HL-60 (cell line): ENCODE measurements around the gene ABCA2.

Experiments
- CTCF ChIP-seq: IDR thresholded peaks from one replicate; pipeline ENCODE4 v1.5.1; 2011; ENCODE audit warnings: low read length, control low read depth, inconsistent platforms; ENCODE audit not compliant: insufficient read depth
- POLR2AphosphoS5 ChIP-seq: IDR thresholded peaks from 2 replicates; pipeline ENCODE4 v1.6.1; 2012; ENCODE audit warnings: low read depth
- REST ChIP-seq: IDR thresholded peaks from 2 replicates; pipeline ENCODE4 v1.6.1; 2012; ENCODE audit warnings: low read depth; ENCODE audit not compliant: insufficient replicate concordance

- TF ChIP-seq CTCF (no peak), REST (no peak), POLR2AphosphoS5 (no peak)
Observed at GRCh38 chr9:136968333-136969127, 59.5 kb downstream of the ABCA2 start.
